HCT116 (cell line): ENCODE results near the gene ESRP2. TPM values are rescaled to one million over a fixed set of nuclear protein-coding genes. Genes with fewer than 3 reads are reported as not detected.

ENCODE experiments used
- ATAC-seq: fragments of 200-7000 bp; cut with Tn5 transposase; 2 replicates; pipeline ENCODE4 v1.9.1; 2020; ENCODE audit warnings: mild to moderate bottlenecking, moderate library complexity
- BruUV-seq: library from RNA; stranded (reverse); fragments of 400-500 nt; replicated peaks from 2 replicates; lab custom pipeline; 2021; lab: Mats Ljungman, UMichigan
- CTCF ChIA-PET: fragments of 300-600 bp; sonication (Branson Sonifier 250); formaldehyde crosslinking; loops from one replicate; lab custom pipeline; 2021; ENCODE audit warnings: antibody characterized with exemption; lab: Charles Lee
- POLR2A ChIA-PET: fragments of 300-600, 350-600 bp; sonication (Branson Sonifier 250); formaldehyde crosslinking; loops from one replicate; lab custom pipeline; 2021; ENCODE audit warnings: antibody characterized with exemption; lab: Charles Lee
- RAD21 ChIA-PET, 2 experiments: fragments of 300-600 bp; sonication (Branson Sonifier 250); formaldehyde crosslinking; loops; one replicate each; lab custom pipeline; 2023; ENCODE audit warnings: low total read pairs in 2 of 2; ENCODE audit not compliant: uncharacterized antibody in 2 of 2, unreplicated experiment in 2 of 2, low non-redundant PET in 1 of 2; lab: Charles Lee
- DNase-seq: peaks from one replicate; pipeline ENCODE4 v3.0.0-alpha.2; 2010; ENCODE audit warnings: low read depth, low spot score
- H2AFZ ChIP-seq: fragments of 200-600 bp; shearing (Covaris generic), sonication (generic); 2 replicates; pipeline ENCODE4 v1.6.1; 2017; ENCODE audit warnings: low read depth, mixed run types, mixed read lengths, antibody characterized with exemption, low read length; ENCODE audit not compliant: poor library complexity, severe bottlenecking
- H3K27ac ChIP-seq: 2 replicates; pipeline ENCODE4 v1.5.1; 2012; ENCODE audit warnings: low read depth, low read length
- H3K27me3 ChIP-seq: fragments of 200-600 bp; sonication (generic); 2 replicates; pipeline ENCODE4 v1.6.1; 2016; ENCODE audit warnings: mixed run types, low read length, mixed read lengths; ENCODE audit not compliant: insufficient read depth
- H3K36me3 ChIP-seq, 2 experiments: fragments of 200-500 bp in 1 of 2; fragments of 200-600 bp in 1 of 2; sonication (Bioruptor generic) in 1 of 2; sonication (generic) in 1 of 2; 2 replicates each; pipeline versions ENCODE4 v1.5.1 to v1.6.1; 2014 to 2016; ENCODE audit warnings: low read length in 2 of 2, inconsistent platforms in 1 of 2, mixed read lengths in 1 of 2, mixed run types in 1 of 2; ENCODE audit not compliant: insufficient read depth in 2 of 2, control insufficient read depth in 1 of 2
- H3K4me1 ChIP-seq, 2 experiments: fragments of 200-600 bp in 1 of 2; sonication (generic) in 1 of 2; 2 replicates each; pipeline versions ENCODE4 v1.5.1 to v1.6.1; 2012 to 2017; ENCODE audit warnings: low read length in 2 of 2, inconsistent platforms in 1 of 2, mild to moderate bottlenecking in 1 of 2, mixed read lengths in 1 of 2, mixed run types in 1 of 2, moderate library complexity in 1 of 2; ENCODE audit not compliant: insufficient read depth in 2 of 2, control insufficient read depth in 1 of 2
- H3K4me2 ChIP-seq: fragments of 200-600 bp; sonication (generic); 2 replicates; pipeline ENCODE4 v1.6.1; 2017; ENCODE audit warnings: mixed run types, low read length, mixed read lengths
- H3K4me3 ChIP-seq, 2 experiments: fragments of 200-600 bp in 1 of 2; sonication (generic) in 1 of 2; replicated peaks in 1 of 2; 2 replicates each; pipeline ENCODE4 v1.5.1; 2011 to 2016; ENCODE audit warnings: low read length in 2 of 2, control low read depth in 1 of 2, low read depth in 1 of 2, mild to moderate bottlenecking in 1 of 2, mixed read lengths in 1 of 2, mixed run types in 1 of 2
- H3K79me2 ChIP-seq: fragments of 200-600 bp; sonication (generic); 2 replicates; pipeline ENCODE4 v1.6.1; 2017; ENCODE audit warnings: mild to moderate bottlenecking, mixed run types, low read length, moderate library complexity, mixed read lengths; ENCODE audit not compliant: insufficient read depth
- H3K9ac ChIP-seq: fragments of 200-600 bp; sonication (generic); 2 replicates; pipeline ENCODE4 v1.6.1; 2016; ENCODE audit warnings: low read length, mixed read lengths
- H3K9me2 ChIP-seq: fragments of 200-600 bp; sonication (generic), shearing (Covaris generic); 2 replicates; pipeline ENCODE4 v1.6.1; 2017; ENCODE audit warnings: mixed run types, mild to moderate bottlenecking, moderate library complexity; ENCODE audit not compliant: insufficient read depth
- H3K9me3 ChIP-seq, 2 experiments: fragments of 200-500 bp in 1 of 2; fragments of 200-600 bp in 1 of 2; sonication (Bioruptor generic) in 1 of 2; sonication (generic) in 1 of 2; 2 replicates each; pipeline ENCODE4 v1.6.1; 2014 to 2017; ENCODE audit warnings: low read length in 2 of 2, mixed read lengths in 2 of 2, inconsistent platforms in 1 of 2, low read depth in 1 of 2, mild to moderate bottlenecking in 1 of 2, mixed run types in 1 of 2, moderate library complexity in 1 of 2; ENCODE audit not compliant: control insufficient read depth in 1 of 2, insufficient read depth in 1 of 2
- H4K20me1 ChIP-seq: fragments of 200-600 bp; sonication (generic), shearing (Covaris generic); 2 replicates; pipeline ENCODE4 v1.6.1; 2017; ENCODE audit warnings: mixed run types, mild to moderate bottlenecking, moderate library complexity; ENCODE audit not compliant: insufficient read depth
- CEBPB ChIP-seq: IDR thresholded peaks from 2 replicates; pipeline ENCODE4 v1.6.1; 2012; ENCODE audit warnings: low read depth
- EGR1 ChIP-seq: IDR thresholded peaks from 2 replicates; pipeline ENCODE4 v1.6.1; 2012; ENCODE audit warnings: low read depth
- POLR2A ChIP-seq: IDR thresholded peaks from 2 replicates; pipeline ENCODE4 v1.7.0; 2011; ENCODE audit warnings: borderline replicate concordance; ENCODE audit not compliant: insufficient read depth, insufficient read length; ENCODE audit errors: extremely low read depth
- POLR2AphosphoS5 ChIP-seq: IDR thresholded peaks from 2 replicates; pipeline ENCODE4 v1.6.1; 2011; ENCODE audit warnings: mild to moderate bottlenecking, low read depth, low read length, moderate library complexity
- SRF ChIP-seq: IDR thresholded peaks from 2 replicates; pipeline ENCODE4 v1.6.1; 2012; ENCODE audit warnings: low read depth
- TCF7L2 ChIP-seq: IDR thresholded peaks from 2 replicates; pipeline ENCODE4 v1.7.0; 2011; ENCODE audit warnings: borderline replicate concordance, inconsistent platforms; ENCODE audit not compliant: insufficient read depth, insufficient read length; ENCODE audit errors: extremely low read depth
- ZBTB33 ChIP-seq: IDR thresholded peaks from 2 replicates; pipeline ENCODE4 v1.6.1; 2011; ENCODE audit warnings: mild to moderate bottlenecking, low read length, moderate library complexity; ENCODE audit not compliant: insufficient replicate concordance; ENCODE audit errors: extremely low read depth
- intact Hi-C: fragments of 100-400 bp; cut with micrococcal nuclease; formaldehyde crosslinking; loops from 2 replicates; pipeline ENCODE4 v1.10.0; 2022
- total RNA-seq: library from RNA; stranded (reverse); gene quantifications from one replicate; pipeline ENCODE4 v1.2.1, GENCODE V29; 2021; ENCODE audit not compliant: unreplicated experiment

The ESRP2 gene
- total RNA-seq, 1 experiment from 2014 or later = 42.5 TPM

- Histone ChIP-seq H4K20me1 (peaks cover 4% of the 10 kb centered on the region; the same call in 1 of the 2 replicates), H3K9me2 (no peaks in the 10 kb centered on the region), H2AFZ (no peak overlapping the region), H3K4me2 (peak overlapping the region; percentile 97), H3K27ac (peak overlapping the region; percentile 75), H3K27me3 (no peaks in the 10 kb centered on the region), H3K79me2 (peaks cover 32% of the 10 kb centered on the region), H3K4me3 (peak overlapping the region; percentile 49 to 59), H3K9me3 (no peaks in the 10 kb centered on the region), H3K36me3 (peaks cover 0 to 5% of the 10 kb centered on the region in 2 experiments; a peak in 1 of 4 replicates), H3K4me1 (peaks cover 29 to 47% of the 10 kb centered on the region in 2 experiments), H3K9ac (peak overlapping the region; percentile 98)
- intact Hi-C loops = loop anchor here (10.0 kb wide), 1 partner anchor 713 kb away; the partner anchor contains the start of gene RIPOR1
- POLR2A ChIA-PET = interaction anchor here (0.7 to 1.4 kb wide), 4 partner anchors 14 to 47 kb away, joined by 3 to 4 read pairs (median 3); no protein-coding TSS in a partner anchor
- CTCF ChIA-PET = interaction anchor here (0.7 to 4.3 kb wide), 4 partner anchors 11 to 144 kb away, joined by 4 to 14 read pairs (median 4); partner anchors contain the start of gene SLC7A6
- DNase-seq (no peak), ATAC-seq (no peak; the same call in 1 of the 2 replicates)
- RAD21 ChIA-PET = no interaction called here
- BruUV-seq = TSS peak; percentile 67
- no peak for TF ChIP-seq SRF
- TF ChIP-seq EGR1 = no peak
- no peak for TF ChIP-seq CEBPB
Measured at GRCh38 chr16:68238029-68238345, 2.1 kb upstream of the ESRP2 start.

- ATAC-seq (peak; percentile 77), DNase-seq (peak; percentile 96)
- peak overlapping the region; percentile 98 for H3K9ac ChIP-seq
- peaks cover 29 to 47% of the 10 kb centered on the region in 2 experiments for H3K4me1 ChIP-seq
- H4K20me1 ChIP-seq = peaks cover 4% of the 10 kb centered on the region; the same call in 1 of the 2 replicates
- H2AFZ ChIP-seq = no peak overlapping the region
- no peaks in the 10 kb centered on the region for H3K9me2 ChIP-seq
- peak overlapping the region; percentile 86 for H3K27ac ChIP-seq
- TF ChIP-seq POLR2A (peak; percentile 94), TCF7L2 (no peak), POLR2AphosphoS5 (peak; percentile 99), ZBTB33 (peak; percentile 7)
- no peaks in the 10 kb centered on the region for H3K9me3 ChIP-seq
- H3K27me3 ChIP-seq = no peaks in the 10 kb centered on the region
- ChIA-PET POLR2A (interaction anchor here (0.7 to 1.4 kb wide), 5 partner anchors 8 to 48 kb away, joined by 3 to 4 read pairs (median 3); partner anchors contain the start of gene PLA2G15), RAD21 (no interaction called here), CTCF (interaction anchor here (0.7 to 4.3 kb wide), 4 partner anchors 10 to 144 kb away, joined by 4 to 14 read pairs (median 4); partner anchors contain the start of gene SLC7A6)
- H3K79me2 ChIP-seq = peaks cover 37% of the 10 kb centered on the region
- H3K4me3 ChIP-seq = peak overlapping the region; percentile 56 to 88
- peaks cover 3 to 8% of the 10 kb centered on the region in 2 experiments; a peak in 2 of 4 replicates for H3K36me3 ChIP-seq
- BruUV-seq = no TSS peak
- intact Hi-C loops = loop anchor here (10.0 kb wide), 1 partner anchor 713 kb away; the partner anchor contains the start of gene RIPOR1
- H3K4me2 ChIP-seq = peak overlapping the region; percentile 97
Measured at GRCh38 chr16:68237243-68238028, 1.5 kb upstream of the ESRP2 start.
